ENCODE measurements around the gene DAPK1.

The DAPK1 gene

DNA sequence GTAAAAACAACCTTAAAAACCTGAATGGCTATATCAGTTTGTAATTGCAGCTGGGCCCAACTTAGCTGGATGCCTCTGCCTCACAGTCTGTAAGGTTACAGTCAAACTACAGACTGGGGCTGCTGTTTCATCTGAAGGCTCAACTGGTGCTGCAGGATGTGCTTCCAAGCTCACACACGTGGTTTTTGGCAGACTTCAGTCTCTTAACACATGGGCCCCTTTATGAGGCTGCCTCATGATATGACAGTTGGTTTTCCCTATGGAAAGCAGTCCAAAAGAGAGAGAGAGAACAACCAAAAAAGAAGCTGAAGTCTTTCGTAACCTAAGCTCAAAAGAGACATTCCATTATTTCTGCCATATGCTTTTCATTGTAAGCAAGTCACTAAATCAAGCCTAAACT, 255.6 kb downstream of the DAPK1 start:
- Histone ChIP-seq H3K4me1 (ENCODE audit: control insufficient read depth, insufficient read depth, low read length) (no peaks in the 10 kb centered on the region), H3K36me3 (ENCODE audit: control insufficient read depth in 2 of 2, insufficient read depth in 1 of 2, low read length in 2 of 2) (no peaks in the 10 kb centered on the region), H3K27ac (ENCODE audit: extremely low read depth, low read depth, low read length) (no peak overlapping the region), H3K9me3 (ENCODE audit: control insufficient read depth, insufficient read depth, low read depth, low read length) (no peaks in the 10 kb centered on the region), H3K4me3 (ENCODE audit: low read depth, low read length) (no peak overlapping the region)
- CTCF ChIA-PET, result no interaction called here
- TF ChIP-seq ZNF600 (tag by site-specific recombination; IDR thresholded peaks at IDR 0.05), result no peak
- TF ChIP-seq ZNF350 (tag by site-specific recombination; IDR thresholded peaks at IDR 0.05), result no peak
- no peak for TF ChIP-seq GLIS2 (tag by site-specific recombination; IDR thresholded peaks at IDR 0.05)
- TF ChIP-seq OVOL3 (tag by site-specific recombination; IDR thresholded peaks at IDR 0.05), result no peak
- no peak for TF ChIP-seq ZNF202 (tag by site-specific recombination; IDR thresholded peaks at IDR 0.05; ENCODE audit: borderline replicate concordance)
- no peak for TF ChIP-seq BCL11A (tag by site-specific recombination; IDR thresholded peaks at IDR 0.05; ENCODE audit: low read depth)
- TF ChIP-seq ZFP41 (tag by site-specific recombination; IDR thresholded peaks at IDR 0.05; ENCODE audit: borderline replicate concordance), result no peak
- no peak for TF ChIP-seq MEIS1 (CRISPR knock-in tag; IDR thresholded peaks at IDR 0.05; ENCODE audit: borderline replicate concordance)
- TF ChIP-seq, protein P1, sequence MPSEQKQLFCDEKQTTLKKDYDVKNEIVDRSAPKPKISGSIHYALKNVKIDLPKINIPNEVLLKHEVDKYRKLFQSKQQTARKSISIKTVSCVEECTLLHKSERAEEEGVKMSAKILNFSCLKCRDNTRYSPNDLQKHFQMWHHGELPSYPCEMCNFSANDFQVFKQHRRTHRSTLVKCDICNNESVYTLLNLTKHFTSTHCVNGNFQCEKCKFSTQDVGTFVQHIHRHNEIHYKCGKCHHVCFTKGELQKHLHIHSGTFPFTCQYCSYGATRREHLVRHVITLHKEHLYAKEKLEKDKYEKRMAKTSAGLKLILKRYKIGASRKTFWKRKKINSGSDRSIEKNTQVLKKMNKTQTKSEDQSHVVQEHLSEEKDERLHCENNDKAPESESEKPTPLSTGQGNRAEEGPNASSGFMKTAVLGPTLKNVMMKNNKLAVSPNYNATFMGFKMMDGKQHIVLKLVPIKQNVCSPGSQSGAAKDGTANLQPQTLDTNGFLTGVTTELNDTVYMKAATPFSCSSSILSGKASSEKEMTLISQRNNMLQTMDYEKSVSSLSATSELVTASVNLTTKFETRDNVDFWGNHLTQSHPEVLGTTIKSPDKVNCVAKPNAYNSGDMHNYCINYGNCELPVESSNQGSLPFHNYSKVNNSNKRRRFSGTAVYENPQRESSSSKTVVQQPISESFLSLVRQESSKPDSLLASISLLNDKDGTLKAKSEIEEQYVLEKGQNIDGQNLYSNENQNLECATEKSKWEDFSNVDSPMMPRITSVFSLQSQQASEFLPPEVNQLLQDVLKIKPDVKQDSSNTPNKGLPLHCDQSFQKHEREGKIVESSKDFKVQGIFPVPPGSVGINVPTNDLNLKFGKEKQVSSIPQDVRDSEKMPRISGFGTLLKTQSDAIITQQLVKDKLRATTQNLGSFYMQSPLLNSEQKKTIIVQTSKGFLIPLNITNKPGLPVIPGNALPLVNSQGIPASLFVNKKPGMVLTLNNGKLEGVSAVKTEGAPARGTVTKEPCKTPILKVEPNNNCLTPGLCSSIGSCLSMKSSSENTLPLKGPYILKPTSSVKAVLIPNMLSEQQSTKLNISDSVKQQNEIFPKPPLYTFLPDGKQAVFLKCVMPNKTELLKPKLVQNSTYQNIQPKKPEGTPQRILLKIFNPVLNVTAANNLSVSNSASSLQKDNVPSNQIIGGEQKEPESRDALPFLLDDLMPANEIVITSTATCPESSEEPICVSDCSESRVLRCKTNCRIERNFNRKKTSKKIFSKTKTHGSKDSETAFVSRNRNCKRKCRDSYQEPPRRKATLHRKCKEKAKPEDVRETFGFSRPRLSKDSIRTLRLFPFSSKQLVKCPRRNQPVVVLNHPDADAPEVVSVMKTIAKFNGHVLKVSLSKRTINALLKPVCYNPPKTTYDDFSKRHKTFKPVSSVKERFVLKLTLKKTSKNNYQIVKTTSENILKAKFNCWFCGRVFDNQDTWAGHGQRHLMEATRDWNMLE (tag by site-specific recombination; conservative IDR thresholded peaks at IDR 0.05; ENCODE audit: low read depth), result no peak
- POLR2A ChIA-PET, result no interaction called here
